GM10847 (cell line): ENCODE data around the gene NELFB.
A peak's percentile ranks its signal among the peaks of the same experiment; 100 is the strongest.

Source experiments
- POLR2A ChIP-seq: IDR thresholded peaks from 2 replicates; pipeline ENCODE4 v1.6.1; 2011; ENCODE audit not compliant: insufficient read length; ENCODE audit errors: extremely low read depth

Gene NELFB

GRCh38 chr9:137237759-137238726 is 17.1 kb upstream of the NELFB start:
- no peak for TF ChIP-seq POLR2A

GRCh38 chr9:137240318-137240840 is 14.7 kb upstream of the NELFB start:
- peak; percentile 57 for TF ChIP-seq POLR2A

DNA sequence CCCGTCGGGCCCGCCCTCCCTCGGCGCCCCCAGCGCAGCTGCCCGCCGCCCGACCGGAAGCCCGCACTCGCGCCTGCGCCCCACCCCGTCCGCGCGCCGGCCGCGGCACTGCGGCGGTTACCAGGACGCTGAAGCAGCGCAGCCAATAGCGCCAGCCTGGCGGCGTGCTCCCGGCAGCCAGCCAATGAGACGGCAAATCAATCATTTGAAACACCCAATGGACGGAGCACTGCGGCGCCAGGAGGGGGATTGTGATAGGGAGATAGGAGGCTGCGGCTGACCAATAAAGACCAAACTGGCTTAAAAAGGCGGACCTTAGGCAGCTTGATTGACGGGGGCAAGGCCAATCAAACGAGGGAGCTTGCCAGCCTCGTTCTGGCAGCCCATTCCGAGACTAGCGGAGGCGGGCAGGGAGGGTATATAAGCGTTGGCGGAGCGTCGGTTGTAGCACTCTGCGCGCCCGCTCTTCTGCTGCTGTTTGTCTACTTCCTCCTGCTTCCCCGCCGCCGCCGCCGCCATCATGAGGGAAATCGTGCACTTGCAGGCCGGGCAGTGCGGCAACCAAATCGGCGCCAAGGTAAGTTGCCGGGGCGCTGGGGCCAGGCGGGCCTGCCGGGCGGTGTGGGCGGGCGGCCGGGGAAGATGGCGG is 14.2 kb upstream of the NELFB start, which contains the start of gene TUBB4B:
Gene TUBB4B (plus strand): TSS at position 447 of the 649 bp plus-strand sequence. CDS start 74 bp downstream, at position 521.
- TF ChIP-seq POLR2A = peak; percentile 100

- no peak for TF ChIP-seq POLR2A
Measured at GRCh38 chr9:137241490-137242268, 13.4 kb upstream of the NELFB start.

GRCh38 chr9:137242269-137243203 is 12.6 kb upstream of the NELFB start:
- no peak for TF ChIP-seq POLR2A

- TF ChIP-seq POLR2A = no peak
Measured at GRCh38 chr9:137243626-137244485, 11.3 kb upstream of the NELFB start.

GRCh38 chr9:137244486-137245449 is 10.4 kb upstream of the NELFB start:
- no peak for TF ChIP-seq POLR2A

DNA sequence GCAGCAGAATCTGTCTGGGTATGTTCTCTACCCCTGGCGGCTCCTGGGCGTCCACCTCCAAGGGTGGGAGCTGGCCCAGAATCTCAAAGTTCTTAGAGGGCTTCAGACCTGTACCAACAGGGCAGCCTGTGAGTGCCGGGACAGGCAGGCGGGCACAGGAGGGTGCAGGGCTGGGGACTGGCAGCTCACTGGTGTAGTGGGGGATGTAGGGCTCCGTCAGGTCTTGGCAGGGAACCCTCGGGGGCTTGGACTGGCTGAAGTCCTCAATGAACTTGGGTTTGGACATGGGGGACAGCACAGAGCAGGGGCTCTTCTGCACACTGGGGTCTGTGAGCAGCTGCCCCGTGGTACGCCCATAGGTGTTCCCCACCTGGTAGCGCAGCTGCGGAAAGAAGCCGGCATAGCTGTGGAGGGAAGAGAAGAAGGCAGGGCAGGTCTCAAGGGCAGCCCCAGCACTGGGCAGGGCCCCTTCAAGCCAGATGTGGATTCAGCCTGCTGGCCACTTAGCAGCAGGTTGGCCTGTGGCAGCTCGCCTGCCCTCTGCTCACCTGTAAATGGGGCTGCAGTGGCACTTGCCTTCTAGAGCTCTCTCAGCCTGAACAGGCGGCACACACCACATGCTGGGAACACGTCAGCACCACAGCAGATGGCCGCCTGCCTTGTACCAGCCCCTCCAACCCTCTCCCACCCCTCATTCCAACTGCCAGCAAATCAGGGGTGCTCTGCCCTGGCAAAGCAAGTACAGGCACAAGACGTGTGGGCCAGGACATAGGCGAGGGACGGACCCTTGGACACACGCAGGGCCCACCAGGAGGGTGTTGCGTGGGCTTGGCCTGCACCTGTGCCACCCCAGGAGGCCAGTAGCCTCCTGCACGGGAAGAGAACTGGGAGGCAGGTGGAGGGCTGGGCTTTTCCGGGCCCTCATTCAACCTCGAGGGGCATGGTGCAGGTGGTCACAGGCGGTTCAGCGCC is 9.4 kb upstream of the NELFB start:
- TF ChIP-seq POLR2A = no peak

GRCh38 chr9:137247135-137247915 is 7.8 kb upstream of the NELFB start:
- TF ChIP-seq POLR2A = no peak

DNA sequence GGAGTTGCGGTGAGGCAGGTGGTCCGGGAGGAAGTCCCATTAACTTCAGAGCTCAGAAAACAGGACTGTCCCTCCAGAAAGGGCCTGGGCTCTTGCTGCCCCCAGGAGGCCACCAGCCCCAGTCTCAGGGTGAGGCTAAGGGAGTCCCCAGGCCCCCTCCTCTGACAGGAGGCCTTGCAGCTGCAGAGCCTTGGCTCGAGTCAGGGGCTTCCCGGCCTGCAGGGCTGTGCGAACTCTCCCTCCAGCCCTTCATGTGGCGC is 7.3 kb upstream of the NELFB start:
- no peak for TF ChIP-seq POLR2A
